HG03469 (cell line): ENCODE results near the gene CHURC1.
"Not testable (repeated sequence)": the region's sequence is repeated elsewhere in the genome, so short reads cannot be mapped to it uniquely, and the experiment has no call there.

Source experiments
- ATAC-seq: cut with Tn5 transposase; IDR thresholded peaks from one replicate; pipeline ENCODE4 v1.9.1; 2021; ENCODE audit warnings: mild to moderate bottlenecking, moderate library complexity, moderate number of reproducible peaks; ENCODE audit not compliant: unreplicated experiment

Gene CHURC1

GRCh38 chr14:64906022-64906421 is 8.2 kb upstream of the CHURC1 start:
- no peak for ATAC-seq

GRCh38 chr14:64910847-64911495 is 3.3 kb upstream of the CHURC1 start:
- ATAC-seq, result no peak

GRCh38 chr14:64912261-64912660 is 2.0 kb upstream of the CHURC1 start:
- no peak for ATAC-seq

GRCh38 chr14:64913477-64913876 is 778 bp upstream of the CHURC1 start:
- not testable (repeated sequence) for ATAC-seq

GRCh38 chr14:64915029-64915424 is 772 bp downstream of the CHURC1 start:
- ATAC-seq, result no peak

- no peak for ATAC-seq
Observed at GRCh38 chr14:64915797-64916196, 1.5 kb downstream of the CHURC1 start.

GRCh38 chr14:64918216-64918615 is 4.0 kb downstream of the CHURC1 start:
- ATAC-seq, result no peak

GRCh38 chr14:64919215-64919614 is 5.0 kb downstream of the CHURC1 start:
- ATAC-seq, result no peak

GRCh38 chr14:64919618-64920017 is 5.4 kb downstream of the CHURC1 start:
- no peak for ATAC-seq

- no peak for ATAC-seq
Observed at GRCh38 chr14:64920465-64920864, 6.2 kb downstream of the CHURC1 start.

- ATAC-seq, result no peak
Observed at GRCh38 chr14:64923015-64923414, 8.8 kb downstream of the CHURC1 start.

- ATAC-seq, result no peak
Observed at GRCh38 chr14:64926398-64926995, 12.2 kb downstream of the CHURC1 start.

GRCh38 chr14:64927031-64927430 is 12.8 kb downstream of the CHURC1 start:
- ATAC-seq, result no peak

- ATAC-seq, result peak; percentile 56
Observed at GRCh38 chr14:64928239-64929013, 14.2 kb downstream of the CHURC1 start.

GRCh38 chr14:64929014-64929359 is 14.7 kb downstream of the CHURC1 start:
- ATAC-seq, result no peak

GRCh38 chr14:64930085-64930843 is 16.0 kb downstream of the CHURC1 start:
- no peak for ATAC-seq

GRCh38 chr14:64931123-64931522 is 16.9 kb downstream of the CHURC1 start:
- ATAC-seq, result no peak

- ATAC-seq, result no peak
Observed at GRCh38 chr14:64932231-64932630, 18.0 kb downstream of the CHURC1 start.

- no peak for ATAC-seq
Observed at GRCh38 chr14:64934338-64934929, 20.2 kb downstream of the CHURC1 start.

- no peak for ATAC-seq
Observed at GRCh38 chr14:64935508-64935907, 21.3 kb downstream of the CHURC1 start.
